Gastrocnemius medialis (tissue), 4 donors: ENCODE results near the gene CMC1. TPM values are rescaled to one million over a fixed set of nuclear protein-coding genes. Genes with fewer than 3 reads are reported as not detected.

Experiments used
- ATAC-seq, 2 donors: fragments of 150-250 bp; one replicate each; pipeline ENCODE4 v1.9.1; 2016
- DNase-seq, 2 donors: peaks; one replicate each; pipeline ENCODE4 v3.0.0-alpha.2; 2019
- H3K27ac ChIP-seq, 4 donors: fragments of 200-600 bp; sonication (generic); 1 replicate in 1 of 4; 2 replicates in 3 of 4; pipeline ENCODE4 v1.5.1; 2016 to 2018; ENCODE audit warnings: mild to moderate bottlenecking in 2 of 4, moderate library complexity in 1 of 4
- H3K27me3 ChIP-seq, 3 donors: fragments of 200-600 bp; sonication (generic) in 2 of 3; 1 replicate in 1 of 3; 2 replicates in 2 of 3; pipeline versions ENCODE4 v1.5.1 to v1.6.0; 2016 to 2019; ENCODE audit warnings: mild to moderate bottlenecking in 1 of 3, moderate library complexity in 1 of 3
- H3K36me3 ChIP-seq, 2 donors: fragments of 200-600 bp; sonication (generic) in 1 of 2; one replicate each; pipeline ENCODE4 v1.5.1; 2017 to 2018
- H3K4me1 ChIP-seq, 2 donors: fragments of 200-600 bp; sonication (generic) in 1 of 2; one replicate each; pipeline ENCODE4 v1.5.1; 2016 to 2017; ENCODE audit warnings: mild to moderate bottlenecking in 2 of 2
- H3K4me3 ChIP-seq, 4 donors: fragments of 200-600 bp; sonication (generic) in 3 of 4; 1 replicate in 1 of 4; 2 replicates in 3 of 4; pipeline ENCODE4 v1.5.1; 2016 to 2019; ENCODE audit warnings: mild to moderate bottlenecking in 2 of 4
- H3K9me3 ChIP-seq, 3 donors: fragments of 200-600 bp; sonication (generic) in 2 of 3; 1 replicate in 1 of 3; 2 replicates in 2 of 3; pipeline ENCODE4 v1.5.1; 2016 to 2019
- CTCF ChIP-seq, 5 experiments: fragments of 450-650 bp in 3 of 5; fragments of 200-600 bp in 2 of 5; sonication (generic) in 2 of 5; IDR thresholded peaks in 4 of 5; conservative IDR thresholded peaks in 1 of 5; 1 replicate in 4 of 5; 2 replicates in 1 of 5; pipeline ENCODE4 v1.5.1; 2016 to 2019; ENCODE audit warnings: antibody characterized with exemption in 5 of 5, mild to moderate bottlenecking in 3 of 5, moderate library complexity in 3 of 5
- POLR2A ChIP-seq, 2 donors: fragments of 450-650 bp; IDR thresholded peaks; one replicate each; pipeline ENCODE4 v1.6.1; 2017; ENCODE audit warnings: antibody characterized with exemption in 2 of 2, mild to moderate bottlenecking in 2 of 2, moderate library complexity in 2 of 2
- in situ Hi-C, 4 donors: fragments of 200-750 bp; cut with MboI; loops; one replicate each; pipeline versions ENCODE4 v1.15.0 to v1.8.0; 2017; ENCODE audit warnings: low sequenced_read_pairs in 4 of 4
- intact Hi-C: fragments of 100-400 bp; cut with DNase I; formaldehyde crosslinking; loops from one replicate; pipeline ENCODE4 v1.15.1; 2023; ENCODE audit warnings: low total_unique reads
- total RNA-seq, 4 donors: library from RNA; depleted of rRNA; stranded (reverse); fragments of >200 nt; gene quantifications; one replicate each; pipeline versions ENCODE4 v1.1.0 to v1.2.3, GENCODE V29; 2016

The CMC1 gene
- total RNA-seq, 4 donors from 2014 or later = 2.7 to 27.6 (median 18.4) TPM

GRCh38 chr3:28206479-28206878 lies 34.9 kb upstream of the CMC1 start:
- H3K4me1 ChIP-seq = no peaks in the 10 kb centered on the region
- ATAC-seq (no peak), DNase-seq (no peak)
- in situ Hi-C loops = no loop called here
- intact Hi-C loops = no loop called here
- H3K27me3 ChIP-seq = no peaks in the 10 kb centered on the region
- H3K36me3 ChIP-seq = no peaks in the 10 kb centered on the region
- no peak for TF ChIP-seq CTCF (IDR thresholded peaks at IDR 0.05 in 4 of 5, conservative IDR thresholded peaks at IDR 0.05 in 1 of 5)
- no peak for TF ChIP-seq POLR2A (IDR thresholded peaks at IDR 0.05)
- no peak overlapping the region for H3K27ac ChIP-seq
- H3K9me3 ChIP-seq = no peaks in the 10 kb centered on the region
- H3K4me3 ChIP-seq = no peak overlapping the region

GRCh38 chr3:28207000-28207733 lies 34.3 kb upstream of the CMC1 start:
- no peak overlapping the region for H3K27ac ChIP-seq
- no peak for ATAC-seq
- in situ Hi-C loops = no loop called here

GRCh38 chr3:28210968-28211713 lies 30.3 kb upstream of the CMC1 start:
- intact Hi-C loops (no loop called here), in situ Hi-C loops (no loop called here)
- no peak overlapping the region for H3K4me3 ChIP-seq
- ATAC-seq (no peak), DNase-seq (no peak)
- no peaks in the 10 kb centered on the region for H3K4me1 ChIP-seq
- TF ChIP-seq POLR2A (IDR thresholded peaks at IDR 0.05) (no peak), CTCF (IDR thresholded peaks at IDR 0.05 in 4 of 5, conservative IDR thresholded peaks at IDR 0.05 in 1 of 5) (no peak)
- no peaks in the 10 kb centered on the region for H3K27me3 ChIP-seq
- H3K27ac ChIP-seq = no peak overlapping the region
- H3K9me3 ChIP-seq = no peaks in the 10 kb centered on the region
- no peaks in the 10 kb centered on the region for H3K36me3 ChIP-seq

More at GRCh38 chr3:28207000-28207733, 34.3 kb upstream of the CMC1 start:
- no peak for DNase-seq
- Histone ChIP-seq H3K9me3 (no peaks in the 10 kb centered on the region), H3K27me3 (no peaks in the 10 kb centered on the region), H3K4me3 (no peak overlapping the region), H3K36me3 (no peaks in the 10 kb centered on the region), H3K4me1 (no peaks in the 10 kb centered on the region)
- TF ChIP-seq CTCF (IDR thresholded peaks at IDR 0.05 in 4 of 5, conservative IDR thresholded peaks at IDR 0.05 in 1 of 5) (no peak), POLR2A (IDR thresholded peaks at IDR 0.05) (no peak)
- intact Hi-C loops = no loop called here

GRCh38 chr3:28212681-28213080 lies 28.7 kb upstream of the CMC1 start:
- no peaks in the 10 kb centered on the region for H3K36me3 ChIP-seq
- DNase-seq (no peak), ATAC-seq (no peak)
- intact Hi-C loops (no loop called here), in situ Hi-C loops (no loop called here)
- H3K4me1 ChIP-seq = no peaks in the 10 kb centered on the region
- H3K27ac ChIP-seq = no peak overlapping the region
- TF ChIP-seq POLR2A (IDR thresholded peaks at IDR 0.05) (no peak), CTCF (IDR thresholded peaks at IDR 0.05 in 4 of 5, conservative IDR thresholded peaks at IDR 0.05 in 1 of 5) (no peak)
- H3K27me3 ChIP-seq = no peaks in the 10 kb centered on the region
- H3K4me3 ChIP-seq = no peak overlapping the region
- no peaks in the 10 kb centered on the region for H3K9me3 ChIP-seq
